Esophagus squamous epithelium (tissue), 5 donors: ENCODE results near the gene GABRG3. TPM values are rescaled to one million over a fixed set of nuclear protein-coding genes. Genes with fewer than 3 reads are reported as not detected.

ENCODE experiments used
- DNase-seq: peaks from one replicate; lab custom pipeline; 2025; lab: John Stamatoyannopoulos, UW
- H3K27ac ChIP-seq, 4 donors: fragments of 200-600 bp; sonication (generic); one replicate each; pipeline ENCODE4 v1.5.1; 2016 to 2019; ENCODE audit warnings: mild to moderate bottlenecking in 1 of 4
- H3K27me3 ChIP-seq, 4 donors: fragments of 200-600 bp; sonication (generic); 1 replicate in 3 of 4; 2 replicates in 1 of 4; pipeline versions ENCODE4 v1.5.1 to v1.6.0; 2017 to 2021; ENCODE audit warnings: antibody characterized with exemption in 1 of 4
- H3K36me3 ChIP-seq, 3 donors: fragments of 200-600 bp; sonication (generic); one replicate each; pipeline ENCODE4 v1.5.1; 2016 to 2019
- H3K4me1 ChIP-seq, 3 donors: fragments of 200-600 bp; sonication (generic); one replicate each; pipeline ENCODE4 v1.5.1; 2017 to 2019
- H3K4me3 ChIP-seq, 4 donors: fragments of 200-600 bp; sonication (generic); 1 replicate in 3 of 4; 2 replicates in 1 of 4; pipeline ENCODE4 v1.5.1; 2016 to 2019; ENCODE audit warnings: mild to moderate bottlenecking in 2 of 4, moderate library complexity in 1 of 4
- H3K9me3 ChIP-seq, 3 donors: fragments of 200-600 bp; sonication (generic); one replicate each; pipeline ENCODE4 v1.5.1; 2016 to 2019
- POLR2A ChIP-seq, 4 donors: fragments of 450-650 bp; IDR thresholded peaks; one replicate each; pipeline ENCODE4 v1.6.1; 2017; ENCODE audit warnings: antibody characterized with exemption in 4 of 4, mild to moderate bottlenecking in 4 of 4, moderate library complexity in 3 of 4
- WGBS, 2 donors: methylation state at CpG; one replicate each; pipeline ENCODE4 v1.1.5; 2018; 5-methylcytosine and 5-hydroxymethylcytosine counted together
- intact Hi-C: fragments of 100-400 bp; cut with DNase I; formaldehyde crosslinking; loops from one replicate; pipeline ENCODE4 v1.15.0; 2022
- total RNA-seq, 4 donors: library from RNA; depleted of rRNA; stranded (reverse); fragments of >200 nt; gene quantifications; one replicate each; pipeline ENCODE4 v1.1.0, GENCODE V29; 2016
- TF ChIP-seq, protein P1 (sequence below), 6 experiments: fragments of 450-650 bp in 4 of 6; fragments of 200-600 bp in 2 of 6; sonication (generic) in 2 of 6; IDR thresholded peaks; one replicate each; pipeline ENCODE4 v1.5.1; 2016 to 2019; ENCODE audit warnings: antibody characterized with exemption in 6 of 6, mild to moderate bottlenecking in 4 of 6, moderate library complexity in 4 of 6
- donor health status: DM: yes; HTN: yes; CAD: no.

GABRG3 gene
- total RNA-seq, 4 donors from 2014 or later: 0.04 to 0.08 TPM; not detected in 2

DNA sequence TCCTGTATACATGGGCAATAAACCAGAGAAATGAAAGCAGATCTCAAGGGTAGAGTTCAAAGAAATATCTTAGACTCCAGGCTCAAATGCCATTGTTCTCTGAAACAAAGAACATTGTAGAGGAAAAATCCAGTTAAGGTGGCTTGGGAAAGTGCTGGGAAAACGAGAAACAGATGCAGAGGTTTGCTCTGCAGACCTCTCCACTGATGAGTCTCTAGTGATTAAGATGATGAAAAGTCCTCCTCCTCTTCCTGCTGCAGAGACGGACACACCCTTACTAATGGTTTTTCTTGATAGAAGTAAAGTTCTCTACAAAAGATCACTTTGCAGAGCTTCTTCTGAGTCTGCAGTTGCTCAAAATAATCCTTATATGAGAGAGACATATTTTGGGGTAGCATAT lies 264.7 kb downstream of the GABRG3 start:
- Histone ChIP-seq H3K4me3 (no peak overlapping the region), H3K4me1 (no peaks in the 10 kb centered on the region), H3K9me3 (no peaks in the 10 kb centered on the region), H3K36me3 (no peaks in the 10 kb centered on the region), H3K27ac (no peak overlapping the region), H3K27me3 (no peaks in the 10 kb centered on the region)
- DNase-seq: no peak
- 37 to 49% methylated on average over 2 of the region's 2 CpGs for WGBS, 2 donors
- intact Hi-C loops: no loop called here
- TF ChIP-seq, protein P1, sequence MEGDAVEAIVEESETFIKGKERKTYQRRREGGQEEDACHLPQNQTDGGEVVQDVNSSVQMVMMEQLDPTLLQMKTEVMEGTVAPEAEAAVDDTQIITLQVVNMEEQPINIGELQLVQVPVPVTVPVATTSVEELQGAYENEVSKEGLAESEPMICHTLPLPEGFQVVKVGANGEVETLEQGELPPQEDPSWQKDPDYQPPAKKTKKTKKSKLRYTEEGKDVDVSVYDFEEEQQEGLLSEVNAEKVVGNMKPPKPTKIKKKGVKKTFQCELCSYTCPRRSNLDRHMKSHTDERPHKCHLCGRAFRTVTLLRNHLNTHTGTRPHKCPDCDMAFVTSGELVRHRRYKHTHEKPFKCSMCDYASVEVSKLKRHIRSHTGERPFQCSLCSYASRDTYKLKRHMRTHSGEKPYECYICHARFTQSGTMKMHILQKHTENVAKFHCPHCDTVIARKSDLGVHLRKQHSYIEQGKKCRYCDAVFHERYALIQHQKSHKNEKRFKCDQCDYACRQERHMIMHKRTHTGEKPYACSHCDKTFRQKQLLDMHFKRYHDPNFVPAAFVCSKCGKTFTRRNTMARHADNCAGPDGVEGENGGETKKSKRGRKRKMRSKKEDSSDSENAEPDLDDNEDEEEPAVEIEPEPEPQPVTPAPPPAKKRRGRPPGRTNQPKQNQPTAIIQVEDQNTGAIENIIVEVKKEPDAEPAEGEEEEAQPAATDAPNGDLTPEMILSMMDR (IDR thresholded peaks at IDR 0.05): no peak
- no peak for TF ChIP-seq POLR2A (IDR thresholded peaks at IDR 0.05)

GRCh38 chr15:27237319-27237939 lies 266.4 kb downstream of the GABRG3 start:
- H3K27ac ChIP-seq: no peak overlapping the region
- no peaks in the 10 kb centered on the region for H3K9me3 ChIP-seq
- TF ChIP-seq POLR2A (IDR thresholded peaks at IDR 0.05): no peak
- TF ChIP-seq, protein P1 (IDR thresholded peaks at IDR 0.05): no peak
- H3K27me3 ChIP-seq: no peaks in the 10 kb centered on the region
- H3K4me1 ChIP-seq: no peaks in the 10 kb centered on the region
- H3K36me3 ChIP-seq: no peaks in the 10 kb centered on the region
- WGBS, 2 donors: 61 to 72% methylated on average over 7 of the region's 7 CpGs
- no peak for DNase-seq
- intact Hi-C loops: no loop called here
- no peak overlapping the region for H3K4me3 ChIP-seq

GRCh38 chr15:27238209-27238608 lies 267.2 kb downstream of the GABRG3 start:
- Histone ChIP-seq H3K27ac (no peak overlapping the region), H3K9me3 (no peaks in the 10 kb centered on the region), H3K27me3 (no peaks in the 10 kb centered on the region), H3K4me3 (no peak overlapping the region), H3K4me1 (no peaks in the 10 kb centered on the region), H3K36me3 (no peaks in the 10 kb centered on the region)
- intact Hi-C loops: no loop called here
- 70 to 76% methylated on average over 10 to 12 of the region's 12 CpGs for WGBS, 2 donors
- no peak for DNase-seq
- TF ChIP-seq, protein P1 (IDR thresholded peaks at IDR 0.05): no peak
- TF ChIP-seq POLR2A (IDR thresholded peaks at IDR 0.05): no peak

- no peak overlapping the region for H3K27ac ChIP-seq
- H3K4me3 ChIP-seq: no peak overlapping the region
- 43 to 45% methylated on average over 10 of the region's 10 CpGs for whole genome bisulfite sequencing, 2 donors
- H3K9me3 ChIP-seq: no peaks in the 10 kb centered on the region
- no peaks in the 10 kb centered on the region for H3K36me3 ChIP-seq
- no peak for DNase-seq
- no peaks in the 10 kb centered on the region for H3K27me3 ChIP-seq
- intact Hi-C loops: no loop called here
- no peaks in the 10 kb centered on the region for H3K4me1 ChIP-seq
- TF ChIP-seq, protein P1 (IDR thresholded peaks at IDR 0.05): no peak
- TF ChIP-seq POLR2A (IDR thresholded peaks at IDR 0.05): no peak
These were observed 267.9 kb downstream of the GABRG3 start for GRCh38 chr15:27238707-27239423.

GRCh38 chr15:27241943-27242342 lies 271.0 kb downstream of the GABRG3 start:
- WGBS, 2 donors: 44 to 57% methylated on average over 2 of the region's 2 CpGs
- H3K4me1 ChIP-seq: no peaks in the 10 kb centered on the region
- no peak overlapping the region for H3K4me3 ChIP-seq
- no peaks in the 10 kb centered on the region for H3K27me3 ChIP-seq
- no peak for DNase-seq
- H3K9me3 ChIP-seq: no peaks in the 10 kb centered on the region
- intact Hi-C loops: no loop called here
- TF ChIP-seq, protein P1 (IDR thresholded peaks at IDR 0.05): no peak
- no peak for TF ChIP-seq POLR2A (IDR thresholded peaks at IDR 0.05)
- H3K36me3 ChIP-seq: no peaks in the 10 kb centered on the region
- H3K27ac ChIP-seq: no peak overlapping the region
